WTC11 (cell line): ENCODE measurements around the gene MTCL1. TPM values are rescaled to one million over a fixed set of nuclear protein-coding genes. Genes with fewer than 3 reads are reported as not detected.

Experiments used
- ATAC-seq: fragments of 200-7000 bp; cut with Tn5 transposase; 2 replicates; pipeline ENCODE4 v1.10.0; 2021; ENCODE audit warnings: mild to moderate bottlenecking, moderate library complexity
- CTCF ChIA-PET: fragments of 300-600 bp; sonication (Branson Sonifier 250); formaldehyde crosslinking; loops from one replicate; lab custom pipeline; 2021; ENCODE audit warnings: antibody characterized with exemption; lab: Charles Lee
- POLR2A ChIA-PET: fragments of 350-600 bp; sonication (Branson Sonifier 250); formaldehyde crosslinking; loops from one replicate; lab custom pipeline; 2021; ENCODE audit warnings: antibody characterized with exemption; lab: Charles Lee
- DNase-seq: peaks from one replicate; pipeline ENCODE4 v3.0.0; 2021; ENCODE audit warnings: low spot score
- H3K27ac Mint-ChIP-seq: 2 replicates; pipeline ENCODE4 v1.8.0; 2021; ENCODE audit warnings: mixed read lengths
- H3K27me3 Mint-ChIP-seq: 2 replicates; pipeline ENCODE4 v1.8.0; 2021; ENCODE audit warnings: low read depth, mild to moderate bottlenecking, moderate library complexity, mixed read lengths
- H3K36me3 Mint-ChIP-seq: 2 replicates; pipeline ENCODE4 v1.8.0; 2021; ENCODE audit warnings: mixed read lengths
- H3K4me1 Mint-ChIP-seq: 2 replicates; pipeline ENCODE4 v1.8.0; 2022; ENCODE audit warnings: mixed read lengths
- H3K4me3 Mint-ChIP-seq: 2 replicates; pipeline ENCODE4 v1.8.0; 2021; ENCODE audit warnings: mild to moderate bottlenecking, moderate library complexity, mixed read lengths
- H3K9me3 Mint-ChIP-seq: 2 replicates; pipeline ENCODE4 v1.8.0; 2021; ENCODE audit warnings: mixed read lengths
- ARID4B ChIP-seq: sonication (generic); formaldehyde crosslinking; IDR thresholded peaks from 2 replicates; pipeline ENCODE4 v1.8.0; 2023; ENCODE audit warnings: missing genetic modification reagents, mild to moderate bottlenecking, borderline replicate concordance
- CREM ChIP-seq: sonication (generic); formaldehyde crosslinking; IDR thresholded peaks from 2 replicates; pipeline ENCODE4 v1.8.1; 2022; ENCODE audit warnings: mild to moderate bottlenecking, missing genetic modification reagents, moderate library complexity
- E2F1 ChIP-seq: sonication (generic); formaldehyde crosslinking; IDR thresholded peaks from 2 replicates; pipeline ENCODE4 v1.8.0; 2022; ENCODE audit warnings: mild to moderate bottlenecking, missing genetic modification reagents
- ELF4 ChIP-seq: sonication (generic); formaldehyde crosslinking; IDR thresholded peaks from 2 replicates; pipeline ENCODE4 v1.8.1; 2022; ENCODE audit warnings: low read depth, mild to moderate bottlenecking, moderate library complexity, missing genetic modification reagents
- ETV6 ChIP-seq: sonication (generic); formaldehyde crosslinking; IDR thresholded peaks from 2 replicates; pipeline ENCODE4 v1.8.1; 2022; ENCODE audit warnings: mild to moderate bottlenecking, missing genetic modification reagents
- JUN ChIP-seq: sonication (generic); formaldehyde crosslinking; IDR thresholded peaks from 2 replicates; pipeline ENCODE4 v1.8.0; 2023; ENCODE audit warnings: mild to moderate bottlenecking, missing genetic modification reagents
- KAT7 ChIP-seq: sonication (generic); formaldehyde crosslinking; IDR thresholded peaks from 2 replicates; pipeline ENCODE4 v1.8.1; 2023; ENCODE audit warnings: missing genetic modification reagents, mild to moderate bottlenecking, borderline replicate concordance
- MAX ChIP-seq: sonication (generic); formaldehyde crosslinking; IDR thresholded peaks from 2 replicates; pipeline ENCODE4 v1.8.0; 2022; ENCODE audit warnings: mild to moderate bottlenecking, missing genetic modification reagents
- MXD4 ChIP-seq: fragments of 250-450 bp; sonication (Bioruptor Pico); IDR thresholded peaks from 2 replicates; pipeline ENCODE4 v1.8.0; 2021; ENCODE audit warnings: mild to moderate bottlenecking, moderate library complexity, borderline replicate concordance
- NR1H2 ChIP-seq: sonication (generic); formaldehyde crosslinking; IDR thresholded peaks from 2 replicates; pipeline ENCODE4 v1.9.0; 2021; ENCODE audit warnings: mild to moderate bottlenecking, moderate library complexity, missing genetic modification reagents
- NR3C1 ChIP-seq: sonication (generic); formaldehyde crosslinking; conservative IDR thresholded peaks from 2 replicates; pipeline ENCODE4 v1.8.1; 2023; ENCODE audit warnings: low read depth, mild to moderate bottlenecking, missing genetic modification reagents
- SMAD4 ChIP-seq: sonication (generic); formaldehyde crosslinking; IDR thresholded peaks from 2 replicates; pipeline ENCODE4 v1.8.0; 2022; ENCODE audit warnings: mild to moderate bottlenecking, missing genetic modification reagents
- SOX15 ChIP-seq: fragments of 250-450 bp; sonication (Bioruptor Pico); IDR thresholded peaks from 2 replicates; pipeline ENCODE4 v1.9.0; 2021; ENCODE audit warnings: mild to moderate bottlenecking
- TEAD1 ChIP-seq: sonication (generic); formaldehyde crosslinking; IDR thresholded peaks from 2 replicates; pipeline ENCODE4 v1.8.0; 2022; ENCODE audit warnings: mild to moderate bottlenecking, missing genetic modification reagents
- TP53 ChIP-seq: sonication (generic); formaldehyde crosslinking; IDR thresholded peaks from 2 replicates; pipeline ENCODE4 v1.8.1; 2023; ENCODE audit warnings: mild to moderate bottlenecking, missing genetic modification reagents
- ZNF263 ChIP-seq: sonication (generic); formaldehyde crosslinking; IDR thresholded peaks from 2 replicates; pipeline ENCODE4 v1.8.1; 2022; ENCODE audit warnings: low read depth, mild to moderate bottlenecking, moderate library complexity, missing genetic modification reagents
- ZNF416 ChIP-seq: fragments of 250-450 bp; sonication (Bioruptor Pico); IDR thresholded peaks from 2 replicates; pipeline ENCODE4 v1.9.0; 2021; ENCODE audit warnings: mild to moderate bottlenecking, inconsistent platforms
- total RNA-seq: library from RNA; stranded (reverse); gene quantifications from 3 replicates; pipeline ENCODE4 v1.2.3, GENCODE V29; 2021
- TF ChIP-seq, protein P1 (sequence below): fragments of 250-450 bp; sonication (Bioruptor Pico); IDR thresholded peaks from 2 replicates; pipeline ENCODE4 v1.9.0; 2021; ENCODE audit warnings: mild to moderate bottlenecking, borderline replicate concordance
- TF ChIP-seq, protein P2 (sequence below): sonication (generic); formaldehyde crosslinking; IDR thresholded peaks from 2 replicates; pipeline ENCODE4 v1.8.1; 2022; ENCODE audit warnings: low read depth, mild to moderate bottlenecking, moderate library complexity, missing genetic modification reagents, borderline replicate concordance

Gene MTCL1
- total RNA-seq, 1 experiment from 2014 or later: 64.3 TPM

DNA sequence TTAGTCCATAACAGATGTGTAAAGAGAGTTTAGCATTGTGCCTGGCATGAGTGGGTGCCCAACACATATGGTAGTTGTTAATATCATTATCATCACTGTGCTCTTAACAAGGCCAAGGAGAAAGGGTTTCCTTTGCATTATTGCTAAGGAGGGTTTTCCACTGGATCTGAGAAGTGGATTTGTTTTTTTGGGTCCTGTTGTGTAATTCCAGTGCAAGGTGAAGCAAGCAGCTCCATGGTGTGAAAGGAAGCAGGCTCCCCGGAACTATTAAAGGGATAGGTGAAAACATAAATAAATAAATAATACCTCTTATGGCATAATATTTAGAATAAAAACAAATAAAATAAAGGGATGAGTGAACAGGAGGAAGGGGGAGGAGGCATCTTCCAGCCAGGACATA lies 65.3 kb downstream of the MTCL1 start:
- H3K9me3 Mint-ChIP-seq: no peaks in the 10 kb centered on the region
- H3K27ac Mint-ChIP-seq: peak overlapping the region; percentile 65; the same call in 1 of the 2 replicates
- POLR2A ChIA-PET: no interaction called here
- no peak overlapping the region for H3K4me3 Mint-ChIP-seq
- CTCF ChIA-PET: no interaction called here
- H3K4me1 Mint-ChIP-seq: peaks cover 41% of the 10 kb centered on the region
- TF ChIP-seq TEAD1 (no peak), NR1H2 (no peak), ELF4 (CRISPR knock-in tag) (no peak), SMAD4 (CRISPR knock-in tag) (no peak), ARID4B (CRISPR knock-in tag) (no peak), ZNF263 (CRISPR knock-in tag) (no peak), MAX (CRISPR knock-in tag) (no peak), CREM (CRISPR knock-in tag) (no peak), ETV6 (CRISPR knock-in tag) (no peak), KAT7 (no peak), TP53 (CRISPR knock-in tag) (no peak), SOX15 (CRISPR knock-in tag) (no peak), NR3C1 (CRISPR knock-in tag) (no peak)
- TF ChIP-seq, protein P1, sequence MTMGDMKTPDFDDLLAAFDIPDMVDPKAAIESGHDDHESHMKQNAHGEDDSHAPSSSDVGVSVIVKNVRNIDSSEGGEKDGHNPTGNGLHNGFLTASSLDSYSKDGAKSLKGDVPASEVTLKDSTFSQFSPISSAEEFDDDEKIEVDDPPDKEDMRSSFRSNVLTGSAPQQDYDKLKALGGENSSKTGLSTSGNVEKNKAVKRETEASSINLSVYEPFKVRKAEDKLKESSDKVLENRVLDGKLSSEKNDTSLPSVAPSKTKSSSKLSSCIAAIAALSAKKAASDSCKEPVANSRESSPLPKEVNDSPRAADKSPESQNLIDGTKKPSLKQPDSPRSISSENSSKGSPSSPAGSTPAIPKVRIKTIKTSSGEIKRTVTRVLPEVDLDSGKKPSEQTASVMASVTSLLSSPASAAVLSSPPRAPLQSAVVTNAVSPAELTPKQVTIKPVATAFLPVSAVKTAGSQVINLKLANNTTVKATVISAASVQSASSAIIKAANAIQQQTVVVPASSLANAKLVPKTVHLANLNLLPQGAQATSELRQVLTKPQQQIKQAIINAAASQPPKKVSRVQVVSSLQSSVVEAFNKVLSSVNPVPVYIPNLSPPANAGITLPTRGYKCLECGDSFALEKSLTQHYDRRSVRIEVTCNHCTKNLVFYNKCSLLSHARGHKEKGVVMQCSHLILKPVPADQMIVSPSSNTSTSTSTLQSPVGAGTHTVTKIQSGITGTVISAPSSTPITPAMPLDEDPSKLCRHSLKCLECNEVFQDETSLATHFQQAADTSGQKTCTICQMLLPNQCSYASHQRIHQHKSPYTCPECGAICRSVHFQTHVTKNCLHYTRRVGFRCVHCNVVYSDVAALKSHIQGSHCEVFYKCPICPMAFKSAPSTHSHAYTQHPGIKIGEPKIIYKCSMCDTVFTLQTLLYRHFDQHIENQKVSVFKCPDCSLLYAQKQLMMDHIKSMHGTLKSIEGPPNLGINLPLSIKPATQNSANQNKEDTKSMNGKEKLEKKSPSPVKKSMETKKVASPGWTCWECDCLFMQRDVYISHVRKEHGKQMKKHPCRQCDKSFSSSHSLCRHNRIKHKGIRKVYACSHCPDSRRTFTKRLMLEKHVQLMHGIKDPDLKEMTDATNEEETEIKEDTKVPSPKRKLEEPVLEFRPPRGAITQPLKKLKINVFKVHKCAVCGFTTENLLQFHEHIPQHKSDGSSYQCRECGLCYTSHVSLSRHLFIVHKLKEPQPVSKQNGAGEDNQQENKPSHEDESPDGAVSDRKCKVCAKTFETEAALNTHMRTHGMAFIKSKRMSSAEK (CRISPR knock-in tag): no peak
- no peak for DNase-seq
- no peaks in the 10 kb centered on the region for H3K27me3 Mint-ChIP-seq
- no peak for ATAC-seq
- H3K36me3 Mint-ChIP-seq: no peaks in the 10 kb centered on the region

DNA sequence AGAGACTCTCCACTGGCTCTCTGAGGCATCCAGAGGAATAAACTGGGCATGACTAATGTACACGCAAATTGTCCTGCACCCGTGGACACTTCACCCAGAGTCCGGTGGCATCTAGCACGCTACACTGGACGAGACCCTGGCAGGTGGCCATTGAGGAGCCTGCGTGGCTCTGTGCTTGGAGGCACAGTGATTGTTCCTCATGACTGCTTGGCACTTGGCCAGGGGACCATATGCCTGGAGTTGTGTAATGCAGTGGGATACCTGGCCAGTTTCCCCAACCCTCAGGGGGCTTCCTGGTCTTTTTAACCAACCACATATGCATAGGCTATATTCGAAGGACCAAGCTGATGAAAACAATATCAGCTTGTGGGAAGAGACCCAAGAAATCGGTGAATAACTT lies 66.6 kb downstream of the MTCL1 start:
- DNase-seq (no peak), ATAC-seq (peak; percentile 36)
- Mint-ChIP-seq H3K9me3 (no peaks in the 10 kb centered on the region), H3K36me3 (no peaks in the 10 kb centered on the region), H3K27me3 (no peaks in the 10 kb centered on the region), H3K27ac (no peak overlapping the region), H3K4me1 (peaks cover 40% of the 10 kb centered on the region), H3K4me3 (no peak overlapping the region)
- POLR2A ChIA-PET: no interaction called here
- TF ChIP-seq ZNF416 (CRISPR knock-in tag) (no peak), E2F1 (no peak), TEAD1 (no peak), MXD4 (CRISPR knock-in tag) (no peak), JUN (CRISPR knock-in tag) (no peak)
- TF ChIP-seq, protein P2, sequence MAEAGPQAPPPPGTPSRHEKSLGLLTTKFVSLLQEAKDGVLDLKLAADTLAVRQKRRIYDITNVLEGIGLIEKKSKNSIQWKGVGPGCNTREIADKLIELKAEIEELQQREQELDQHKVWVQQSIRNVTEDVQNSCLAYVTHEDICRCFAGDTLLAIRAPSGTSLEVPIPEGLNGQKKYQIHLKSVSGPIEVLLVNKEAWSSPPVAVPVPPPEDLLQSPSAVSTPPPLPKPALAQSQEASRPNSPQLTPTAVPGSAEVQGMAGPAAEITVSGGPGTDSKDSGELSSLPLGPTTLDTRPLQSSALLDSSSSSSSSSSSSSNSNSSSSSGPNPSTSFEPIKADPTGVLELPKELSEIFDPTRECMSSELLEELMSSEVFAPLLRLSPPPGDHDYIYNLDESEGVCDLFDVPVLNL: no peak
- CTCF ChIA-PET: no interaction called here
